SK-N-SH treated with all-trans-retinoic acid at 6 μM for 48 hours (cell line): Measurements from ENCODE around the gene SH2B3.

Experiments used
- ATAC-seq: fragments of 200-7000 bp; cut with Tn5 transposase; 3 replicates; pipeline ENCODE4 v1.9.1; 2020; ENCODE audit warnings: mild to moderate bottlenecking, moderate library complexity
- BACH2 ChIP-seq: fragments of 250-450 bp; sonication (Bioruptor Pico); IDR thresholded peaks from 2 replicates; pipeline ENCODE4 v1.9.0; 2021; ENCODE audit warnings: mild to moderate bottlenecking, borderline replicate concordance
- CSDC2 ChIP-seq: fragments of 250-450 bp; sonication (Bioruptor Pico); IDR thresholded peaks from 2 replicates; pipeline ENCODE4 v1.5.0; 2020; ENCODE audit warnings: mild to moderate bottlenecking, moderate library complexity
- ESRRG ChIP-seq: fragments of 250-450 bp; sonication (Bioruptor Pico); IDR thresholded peaks from 2 replicates; pipeline ENCODE4 v1.6.1; 2021; ENCODE audit warnings: mild to moderate bottlenecking
- GLIS3 ChIP-seq: fragments of 250-450 bp; sonication (Bioruptor Pico); IDR thresholded peaks from 2 replicates; pipeline ENCODE4 v1.5.0; 2020; ENCODE audit warnings: mild to moderate bottlenecking, moderate library complexity
- POU6F1 ChIP-seq: fragments of 250-450 bp; sonication (Bioruptor Pico); IDR thresholded peaks from 2 replicates; pipeline ENCODE4 v1.8.0; 2021; ENCODE audit warnings: low read depth, mild to moderate bottlenecking, moderate library complexity, borderline replicate concordance
- PPARA ChIP-seq: fragments of 250-450 bp; sonication (Bioruptor Pico); IDR thresholded peaks from 2 replicates; pipeline ENCODE4 v1.5.0; 2020; ENCODE audit warnings: mild to moderate bottlenecking, borderline replicate concordance
- TCF4 ChIP-seq: fragments of 250-450 bp; sonication (Bioruptor Pico); IDR thresholded peaks from 2 replicates; pipeline ENCODE4 v1.8.0; 2021; ENCODE audit warnings: mild to moderate bottlenecking, moderate library complexity, borderline replicate concordance
- TSHZ2 ChIP-seq: fragments of 250-450 bp; sonication (Bioruptor Pico); IDR thresholded peaks from 2 replicates; pipeline ENCODE4 v1.5.0; 2020; ENCODE audit warnings: mild to moderate bottlenecking, moderate library complexity
- ZC3H10 ChIP-seq: fragments of 250-450 bp; sonication (Bioruptor Pico); IDR thresholded peaks from 2 replicates; pipeline ENCODE4 v1.5.1; 2021; ENCODE audit warnings: mild to moderate bottlenecking, moderate library complexity
- ZFP3 ChIP-seq: fragments of 250-450 bp; sonication (Bioruptor Pico); IDR thresholded peaks from 2 replicates; pipeline ENCODE4 v1.5.0; 2020; ENCODE audit warnings: mild to moderate bottlenecking, moderate library complexity
- ZNF565 ChIP-seq: fragments of 450-650 bp; formaldehyde crosslinking; conservative IDR thresholded peaks from 2 replicates; pipeline ENCODE4 v1.5.0; 2020; ENCODE audit warnings: low read depth, mild to moderate bottlenecking, moderate library complexity
- ZNF70 ChIP-seq: fragments of 450-650 bp; formaldehyde crosslinking; IDR thresholded peaks from 2 replicates; pipeline ENCODE4 v1.5.0; 2020; ENCODE audit warnings: mild to moderate bottlenecking, moderate library complexity
- TF ChIP-seq, protein P1 (sequence below): fragments of 250-450 bp; sonication (Bioruptor Pico); IDR thresholded peaks from 2 replicates; pipeline ENCODE4 v1.8.0; 2020; ENCODE audit warnings: mild to moderate bottlenecking, moderate library complexity, borderline replicate concordance
- TF ChIP-seq, protein P2 (sequence below): fragments of 250-450 bp; sonication (Bioruptor Pico); IDR thresholded peaks from 2 replicates; pipeline ENCODE4 v1.5.1; 2021; ENCODE audit warnings: mild to moderate bottlenecking, moderate library complexity

Gene SH2B3

GRCh38 chr12:111409780-111410430 lies 4.2 kb downstream of the SH2B3 start:
- no peak for TF ChIP-seq ESRRG
- TF ChIP-seq, protein P1, sequence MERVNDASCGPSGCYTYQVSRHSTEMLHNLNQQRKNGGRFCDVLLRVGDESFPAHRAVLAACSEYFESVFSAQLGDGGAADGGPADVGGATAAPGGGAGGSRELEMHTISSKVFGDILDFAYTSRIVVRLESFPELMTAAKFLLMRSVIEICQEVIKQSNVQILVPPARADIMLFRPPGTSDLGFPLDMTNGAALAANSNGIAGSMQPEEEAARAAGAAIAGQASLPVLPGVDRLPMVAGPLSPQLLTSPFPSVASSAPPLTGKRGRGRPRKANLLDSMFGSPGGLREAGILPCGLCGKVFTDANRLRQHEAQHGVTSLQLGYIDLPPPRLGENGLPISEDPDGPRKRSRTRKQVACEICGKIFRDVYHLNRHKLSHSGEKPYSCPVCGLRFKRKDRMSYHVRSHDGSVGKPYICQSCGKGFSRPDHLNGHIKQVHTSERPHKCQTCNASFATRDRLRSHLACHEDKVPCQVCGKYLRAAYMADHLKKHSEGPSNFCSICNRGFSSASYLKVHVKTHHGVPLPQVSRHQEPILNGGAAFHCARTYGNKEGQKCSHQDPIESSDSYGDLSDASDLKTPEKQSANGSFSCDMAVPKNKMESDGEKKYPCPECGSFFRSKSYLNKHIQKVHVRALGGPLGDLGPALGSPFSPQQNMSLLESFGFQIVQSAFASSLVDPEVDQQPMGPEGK (CRISPR knock-in tag) = peak; percentile 45; the same call in 1 of the 2 replicates
- no peak for TF ChIP-seq ZNF565
- TF ChIP-seq GLIS3 (CRISPR knock-in tag) = no peak
- no peak for TF ChIP-seq PPARA
- TF ChIP-seq POU6F1 (CRISPR knock-in tag) = no peak
- TF ChIP-seq, all 23 proteins: peak for 1
- ATAC-seq = peak; percentile 11

- ATAC-seq = peak; percentile 10
- 0 out of 2 replicates have a peak, but pooled peaks have one; percentile 40 for TF ChIP-seq CSDC2 (CRISPR knock-in tag)
- no peak for TF ChIP-seq ZC3H10 (CRISPR knock-in tag)
- no peak for TF ChIP-seq TCF4 (CRISPR knock-in tag)
Observed at GRCh38 chr12:111410431-111411184, 4.9 kb downstream of the SH2B3 start.

- no peak for ATAC-seq
- no peak for TF ChIP-seq CSDC2 (CRISPR knock-in tag)
- TF ChIP-seq TSHZ2 = no peak
- TF ChIP-seq ZFP3 = no peak
- no peak for TF ChIP-seq ZNF70 (CRISPR knock-in tag)
- TF ChIP-seq ZC3H10 (CRISPR knock-in tag) = no peak
- no peak for TF ChIP-seq BACH2 (CRISPR knock-in tag)
- TF ChIP-seq, protein P2, sequence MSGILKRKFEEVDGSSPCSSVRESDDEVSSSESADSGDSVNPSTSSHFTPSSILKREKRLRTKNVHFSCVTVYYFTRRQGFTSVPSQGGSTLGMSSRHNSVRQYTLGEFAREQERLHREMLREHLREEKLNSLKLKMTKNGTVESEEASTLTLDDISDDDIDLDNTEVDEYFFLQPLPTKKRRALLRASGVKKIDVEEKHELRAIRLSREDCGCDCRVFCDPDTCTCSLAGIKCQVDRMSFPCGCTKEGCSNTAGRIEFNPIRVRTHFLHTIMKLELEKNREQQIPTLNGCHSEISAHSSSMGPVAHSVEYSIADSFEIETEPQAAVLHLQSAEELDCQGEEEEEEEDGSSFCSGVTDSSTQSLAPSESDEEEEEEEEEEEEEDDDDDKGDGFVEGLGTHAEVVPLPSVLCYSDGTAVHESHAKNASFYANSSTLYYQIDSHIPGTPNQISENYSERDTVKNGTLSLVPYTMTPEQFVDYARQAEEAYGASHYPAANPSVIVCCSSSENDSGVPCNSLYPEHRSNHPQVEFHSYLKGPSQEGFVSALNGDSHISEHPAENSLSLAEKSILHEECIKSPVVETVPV (CRISPR knock-in tag) = no peak
- TF ChIP-seq, all 23 proteins: peak for 0
Observed at GRCh38 chr12:111411185-111411764, 5.6 kb downstream of the SH2B3 start.

- ATAC-seq = peak; percentile 1; the same call in 2 of the 3 replicates
- no peak for TF ChIP-seq TSHZ2
Observed at GRCh38 chr12:111412007-111412829, 6.5 kb downstream of the SH2B3 start.
